SK-N-SH (cell line): ENCODE measurements around the gene TSPAN3.

Experiments
- EP300 ChIP-seq, 2 experiments: IDR thresholded peaks; 2 replicates each; pipeline versions ENCODE4 v1.4.0 to v1.6.1; 2012; ENCODE audit warnings: borderline replicate concordance in 1 of 2, low read depth in 1 of 2, low read length in 1 of 2
- FOXJ3 ChIP-seq: sonication (generic); formaldehyde crosslinking; IDR thresholded peaks from 2 replicates; pipeline ENCODE4 v1.5.1; 2020; ENCODE audit warnings: mild to moderate bottlenecking, missing genetic modification reagents
- POLR2AphosphoS5 ChIP-seq: IDR thresholded peaks from 2 replicates; pipeline ENCODE4 v1.6.1; 2012; ENCODE audit warnings: low read depth, low read length
- RAD21 ChIP-seq: IDR thresholded peaks from 2 replicates; pipeline ENCODE4 v1.6.1; 2012; ENCODE audit warnings: mild to moderate bottlenecking, low read length
- SIN3A ChIP-seq: IDR thresholded peaks from 2 replicates; pipeline ENCODE4 v1.6.1; 2012; ENCODE audit warnings: low read depth, mild to moderate bottlenecking, low read length, moderate library complexity, borderline replicate concordance
- SMC3 ChIP-seq: IDR thresholded peaks from 2 replicates; pipeline ENCODE4 v1.6.1; 2012; ENCODE audit warnings: low read depth, low read length, improper control_type of control experiment
- TCF12 ChIP-seq: IDR thresholded peaks from 2 replicates; pipeline ENCODE4 v1.4.0; 2012
- YY1 ChIP-seq: IDR thresholded peaks from 2 replicates; pipeline ENCODE4 v1.4.0; 2012; ENCODE audit warnings: low read depth, mild to moderate bottlenecking
- TF ChIP-seq, protein P1 (sequence below): IDR thresholded peaks from 2 replicates; pipeline ENCODE4 v1.4.0; 2012; ENCODE audit warnings: low read depth, borderline replicate concordance
- TF ChIP-seq, protein P2 (sequence below): fragments of 200-600 bp; sonication (generic); IDR thresholded peaks from 2 replicates; pipeline ENCODE4 v1.6.1; 2017; ENCODE audit warnings: antibody characterized with exemption, mild to moderate bottlenecking, moderate library complexity
- TF ChIP-seq, protein P3 (sequence below): IDR thresholded peaks from 2 replicates; pipeline ENCODE4 v1.6.1; 2012; ENCODE audit warnings: mild to moderate bottlenecking, low read depth, low read length, moderate library complexity
- TF ChIP-seq, protein P4 (sequence below): IDR thresholded peaks from 2 replicates; pipeline ENCODE4 v1.4.0; 2012; ENCODE audit warnings: low read depth
- TF ChIP-seq, protein P5 (sequence below): fragments of 150-350 bp; IDR thresholded peaks from 2 replicates; pipeline ENCODE4 v1.6.1; 2017; ENCODE audit warnings: antibody characterized with exemption, low read length, low read depth, borderline replicate concordance

DNA sequence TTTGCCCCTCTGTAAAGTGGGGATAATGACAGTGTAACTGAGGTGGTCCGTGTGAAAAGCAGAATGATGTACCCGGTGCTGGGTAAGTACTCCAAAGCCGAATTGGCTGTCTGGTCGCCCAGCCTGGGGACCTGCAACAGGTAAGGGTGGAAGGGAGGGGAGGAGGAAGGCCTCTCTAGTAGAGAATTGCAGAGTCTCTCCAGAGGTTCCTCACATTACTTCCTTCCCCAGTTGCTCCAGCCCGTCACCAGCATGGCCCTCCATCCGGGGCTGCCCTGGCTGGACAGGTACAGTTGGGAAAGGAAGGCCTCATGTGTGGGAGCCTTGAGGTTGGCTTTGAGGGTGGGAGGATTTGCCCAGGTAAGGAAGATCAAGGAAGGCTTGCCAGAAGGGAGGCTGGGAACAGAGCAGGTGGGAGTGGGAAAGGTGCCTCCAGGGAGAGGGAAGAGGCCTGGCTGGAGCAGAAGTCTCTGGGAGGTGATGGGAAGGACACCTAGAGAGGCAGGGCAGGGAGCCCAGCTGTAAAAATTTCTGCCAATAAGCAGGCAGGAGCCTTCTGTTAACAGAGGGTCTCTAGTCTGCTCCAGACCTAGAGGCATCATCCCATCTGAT lies 77.7 kb downstream of the TSPAN3 start:
- TF ChIP-seq, protein P1, sequence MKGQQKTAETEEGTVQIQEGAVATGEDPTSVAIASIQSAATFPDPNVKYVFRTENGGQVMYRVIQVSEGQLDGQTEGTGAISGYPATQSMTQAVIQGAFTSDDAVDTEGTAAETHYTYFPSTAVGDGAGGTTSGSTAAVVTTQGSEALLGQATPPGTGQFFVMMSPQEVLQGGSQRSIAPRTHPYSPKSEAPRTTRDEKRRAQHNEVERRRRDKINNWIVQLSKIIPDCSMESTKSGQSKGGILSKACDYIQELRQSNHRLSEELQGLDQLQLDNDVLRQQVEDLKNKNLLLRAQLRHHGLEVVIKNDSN, result no peak
- TF ChIP-seq, protein P2, sequence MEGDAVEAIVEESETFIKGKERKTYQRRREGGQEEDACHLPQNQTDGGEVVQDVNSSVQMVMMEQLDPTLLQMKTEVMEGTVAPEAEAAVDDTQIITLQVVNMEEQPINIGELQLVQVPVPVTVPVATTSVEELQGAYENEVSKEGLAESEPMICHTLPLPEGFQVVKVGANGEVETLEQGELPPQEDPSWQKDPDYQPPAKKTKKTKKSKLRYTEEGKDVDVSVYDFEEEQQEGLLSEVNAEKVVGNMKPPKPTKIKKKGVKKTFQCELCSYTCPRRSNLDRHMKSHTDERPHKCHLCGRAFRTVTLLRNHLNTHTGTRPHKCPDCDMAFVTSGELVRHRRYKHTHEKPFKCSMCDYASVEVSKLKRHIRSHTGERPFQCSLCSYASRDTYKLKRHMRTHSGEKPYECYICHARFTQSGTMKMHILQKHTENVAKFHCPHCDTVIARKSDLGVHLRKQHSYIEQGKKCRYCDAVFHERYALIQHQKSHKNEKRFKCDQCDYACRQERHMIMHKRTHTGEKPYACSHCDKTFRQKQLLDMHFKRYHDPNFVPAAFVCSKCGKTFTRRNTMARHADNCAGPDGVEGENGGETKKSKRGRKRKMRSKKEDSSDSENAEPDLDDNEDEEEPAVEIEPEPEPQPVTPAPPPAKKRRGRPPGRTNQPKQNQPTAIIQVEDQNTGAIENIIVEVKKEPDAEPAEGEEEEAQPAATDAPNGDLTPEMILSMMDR, result no peak
- TF ChIP-seq YY1 (no peak), TCF12 (no peak), SIN3A (no peak), POLR2AphosphoS5 (no peak), RAD21 (no peak), FOXJ3 (no peak), SMC3 (no peak), EP300 (IDR thresholded peaks at IDR 0.05; ENCODE audit: borderline replicate concordance in 1 of 2, low read depth in 1 of 2, low read length in 1 of 2) (no peak)
- TF ChIP-seq, protein P3, sequence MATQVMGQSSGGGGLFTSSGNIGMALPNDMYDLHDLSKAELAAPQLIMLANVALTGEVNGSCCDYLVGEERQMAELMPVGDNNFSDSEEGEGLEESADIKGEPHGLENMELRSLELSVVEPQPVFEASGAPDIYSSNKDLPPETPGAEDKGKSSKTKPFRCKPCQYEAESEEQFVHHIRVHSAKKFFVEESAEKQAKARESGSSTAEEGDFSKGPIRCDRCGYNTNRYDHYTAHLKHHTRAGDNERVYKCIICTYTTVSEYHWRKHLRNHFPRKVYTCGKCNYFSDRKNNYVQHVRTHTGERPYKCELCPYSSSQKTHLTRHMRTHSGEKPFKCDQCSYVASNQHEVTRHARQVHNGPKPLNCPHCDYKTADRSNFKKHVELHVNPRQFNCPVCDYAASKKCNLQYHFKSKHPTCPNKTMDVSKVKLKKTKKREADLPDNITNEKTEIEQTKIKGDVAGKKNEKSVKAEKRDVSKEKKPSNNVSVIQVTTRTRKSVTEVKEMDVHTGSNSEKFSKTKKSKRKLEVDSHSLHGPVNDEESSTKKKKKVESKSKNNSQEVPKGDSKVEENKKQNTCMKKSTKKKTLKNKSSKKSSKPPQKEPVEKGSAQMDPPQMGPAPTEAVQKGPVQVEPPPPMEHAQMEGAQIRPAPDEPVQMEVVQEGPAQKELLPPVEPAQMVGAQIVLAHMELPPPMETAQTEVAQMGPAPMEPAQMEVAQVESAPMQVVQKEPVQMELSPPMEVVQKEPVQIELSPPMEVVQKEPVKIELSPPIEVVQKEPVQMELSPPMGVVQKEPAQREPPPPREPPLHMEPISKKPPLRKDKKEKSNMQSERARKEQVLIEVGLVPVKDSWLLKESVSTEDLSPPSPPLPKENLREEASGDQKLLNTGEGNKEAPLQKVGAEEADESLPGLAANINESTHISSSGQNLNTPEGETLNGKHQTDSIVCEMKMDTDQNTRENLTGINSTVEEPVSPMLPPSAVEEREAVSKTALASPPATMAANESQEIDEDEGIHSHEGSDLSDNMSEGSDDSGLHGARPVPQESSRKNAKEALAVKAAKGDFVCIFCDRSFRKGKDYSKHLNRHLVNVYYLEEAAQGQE, result no peak
- TF ChIP-seq, protein P4, sequence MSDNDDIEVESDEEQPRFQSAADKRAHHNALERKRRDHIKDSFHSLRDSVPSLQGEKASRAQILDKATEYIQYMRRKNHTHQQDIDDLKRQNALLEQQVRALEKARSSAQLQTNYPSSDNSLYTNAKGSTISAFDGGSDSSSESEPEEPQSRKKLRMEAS, result no peak
- TF ChIP-seq, protein P5, sequence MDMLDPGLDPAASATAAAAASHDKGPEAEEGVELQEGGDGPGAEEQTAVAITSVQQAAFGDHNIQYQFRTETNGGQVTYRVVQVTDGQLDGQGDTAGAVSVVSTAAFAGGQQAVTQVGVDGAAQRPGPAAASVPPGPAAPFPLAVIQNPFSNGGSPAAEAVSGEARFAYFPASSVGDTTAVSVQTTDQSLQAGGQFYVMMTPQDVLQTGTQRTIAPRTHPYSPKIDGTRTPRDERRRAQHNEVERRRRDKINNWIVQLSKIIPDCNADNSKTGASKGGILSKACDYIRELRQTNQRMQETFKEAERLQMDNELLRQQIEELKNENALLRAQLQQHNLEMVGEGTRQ, result no peak
